GM13977 (cell line): ENCODE measurements around the gene PLA2G1B.

Experiments
- DNase-seq: peaks from one replicate; pipeline ENCODE4 v3.0.0; 2012; ENCODE audit warnings: low spot score
- CTCF ChIP-seq: IDR thresholded peaks from 2 replicates; pipeline ENCODE4 v1.5.1; 2012; ENCODE audit warnings: mild to moderate bottlenecking, control low read depth; ENCODE audit not compliant: insufficient read depth; ENCODE audit errors: extremely low read depth, missing control alignments
- in situ Hi-C: fragments of 300-500 bp; cut with MboI; formaldehyde crosslinking; loops from one replicate; pipeline ENCODE4 v1.12.0; 2022; ENCODE audit warnings: low sequenced_read_pairs, low pct_unique_long_range_greater_than_20kb, mixed read lengths, inconsistent platforms; ENCODE audit not compliant: unreplicated experiment

PLA2G1B gene

GRCh38 chr12:120317224-120318105 is 10.1 kb downstream of the PLA2G1B start:
- in situ Hi-C loops = no loop called here
- DNase-seq = peak; percentile 97
- peak; percentile 55 for TF ChIP-seq CTCF

- no peak for TF ChIP-seq CTCF
- in situ Hi-C loops = no loop called here
- no peak for DNase-seq
Measured at GRCh38 chr12:120316798-120317223, 10.8 kb downstream of the PLA2G1B start.

- in situ Hi-C loops = no loop called here
- DNase-seq = no peak
- no peak for TF ChIP-seq CTCF
Measured at GRCh38 chr12:120314220-120314619, 13.4 kb downstream of the PLA2G1B start.

GRCh38 chr12:120301962-120302815 is 25.4 kb downstream of the PLA2G1B start, which contains the start of gene SIRT4:
Gene SIRT4 (plus strand): TSS chr12:120302321. CDS start chr12:120303562, 1,241 bp downstream.
- peak; percentile 93 for DNase-seq
- TF ChIP-seq CTCF = peak; percentile 72
- in situ Hi-C loops = no loop called here

GRCh38 chr12:120292661-120293531 is 34.7 kb downstream of the PLA2G1B start, which contains the start of gene RNU4-1:
Gene RNU4-1 (minus strand): TSS chr12:120293237.
- in situ Hi-C loops = no loop called here
- DNase-seq = peak; percentile 70

More at GRCh38 chr12:120292661-120293531, 34.7 kb downstream of the PLA2G1B start, which contains the start of gene RNU4-1:
- no peak for TF ChIP-seq CTCF
